Retinal pigment epithelial cell (primary cell): ENCODE measurements around the gene LRRC74B.

Experiments used
- DNase-seq: peaks from one replicate; pipeline ENCODE4 v3.0.0-alpha.2; 2010; ENCODE audit warnings: low read depth
- H3K4me3 ChIP-seq: 2 replicates; pipeline ENCODE4 v1.5.1; 2011; ENCODE audit warnings: mild to moderate bottlenecking, low read length, control low read depth, moderate library complexity
- TF ChIP-seq, protein P1 (sequence below): conservative IDR thresholded peaks from 2 replicates; pipeline ENCODE4 v1.5.1; 2011; ENCODE audit warnings: low read depth, low read length, control low read depth, inconsistent platforms

Gene LRRC74B

DNA sequence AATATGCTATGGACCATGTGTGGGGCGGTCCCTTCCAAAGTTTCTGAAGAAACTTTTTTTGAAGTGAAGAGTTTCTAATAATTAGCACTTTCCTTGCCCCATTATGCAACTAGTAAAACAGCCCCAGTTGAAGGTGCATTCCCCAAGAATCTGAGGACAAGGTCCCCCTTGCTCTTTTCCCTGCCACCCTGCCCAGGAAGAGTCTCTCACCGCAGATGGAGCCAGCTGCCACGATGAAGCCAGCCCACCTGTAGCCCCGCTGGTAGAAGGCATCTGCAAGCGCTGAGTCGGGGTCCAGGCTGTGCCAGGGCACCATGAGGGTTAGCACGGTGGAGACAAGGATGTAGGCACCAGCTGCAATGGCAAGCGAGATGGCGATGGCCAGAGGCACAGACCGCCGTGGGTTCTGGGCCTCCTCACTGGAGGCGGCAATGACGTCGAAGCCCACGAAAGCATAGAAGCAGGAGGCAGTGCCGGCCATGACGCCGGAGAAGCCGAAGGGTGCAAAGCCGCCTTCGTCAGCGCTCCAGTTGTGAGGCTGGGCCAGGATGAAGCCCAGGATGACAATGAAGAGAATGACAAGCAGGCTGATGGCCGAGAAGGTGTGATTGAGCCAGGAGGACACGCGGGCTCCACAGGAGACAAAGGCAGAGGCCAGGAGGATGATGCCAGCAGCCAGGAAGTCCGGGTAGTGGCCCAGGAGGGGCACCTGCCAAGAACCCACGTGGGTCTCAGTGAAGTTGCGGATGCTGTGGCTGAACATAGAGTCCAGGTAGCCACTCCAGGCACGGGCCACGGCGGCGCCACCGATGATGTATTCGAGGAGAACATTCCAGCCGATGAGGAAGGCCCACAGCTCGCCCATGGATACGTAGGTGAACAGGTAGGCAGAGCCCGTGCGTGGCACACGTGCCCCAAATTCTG lies 14.9 kb upstream of the LRRC74B start:
- DNase-seq: no peak
- TF ChIP-seq, protein P1, sequence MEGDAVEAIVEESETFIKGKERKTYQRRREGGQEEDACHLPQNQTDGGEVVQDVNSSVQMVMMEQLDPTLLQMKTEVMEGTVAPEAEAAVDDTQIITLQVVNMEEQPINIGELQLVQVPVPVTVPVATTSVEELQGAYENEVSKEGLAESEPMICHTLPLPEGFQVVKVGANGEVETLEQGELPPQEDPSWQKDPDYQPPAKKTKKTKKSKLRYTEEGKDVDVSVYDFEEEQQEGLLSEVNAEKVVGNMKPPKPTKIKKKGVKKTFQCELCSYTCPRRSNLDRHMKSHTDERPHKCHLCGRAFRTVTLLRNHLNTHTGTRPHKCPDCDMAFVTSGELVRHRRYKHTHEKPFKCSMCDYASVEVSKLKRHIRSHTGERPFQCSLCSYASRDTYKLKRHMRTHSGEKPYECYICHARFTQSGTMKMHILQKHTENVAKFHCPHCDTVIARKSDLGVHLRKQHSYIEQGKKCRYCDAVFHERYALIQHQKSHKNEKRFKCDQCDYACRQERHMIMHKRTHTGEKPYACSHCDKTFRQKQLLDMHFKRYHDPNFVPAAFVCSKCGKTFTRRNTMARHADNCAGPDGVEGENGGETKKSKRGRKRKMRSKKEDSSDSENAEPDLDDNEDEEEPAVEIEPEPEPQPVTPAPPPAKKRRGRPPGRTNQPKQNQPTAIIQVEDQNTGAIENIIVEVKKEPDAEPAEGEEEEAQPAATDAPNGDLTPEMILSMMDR: no peak
- no peak overlapping the region for H3K4me3 ChIP-seq

DNA sequence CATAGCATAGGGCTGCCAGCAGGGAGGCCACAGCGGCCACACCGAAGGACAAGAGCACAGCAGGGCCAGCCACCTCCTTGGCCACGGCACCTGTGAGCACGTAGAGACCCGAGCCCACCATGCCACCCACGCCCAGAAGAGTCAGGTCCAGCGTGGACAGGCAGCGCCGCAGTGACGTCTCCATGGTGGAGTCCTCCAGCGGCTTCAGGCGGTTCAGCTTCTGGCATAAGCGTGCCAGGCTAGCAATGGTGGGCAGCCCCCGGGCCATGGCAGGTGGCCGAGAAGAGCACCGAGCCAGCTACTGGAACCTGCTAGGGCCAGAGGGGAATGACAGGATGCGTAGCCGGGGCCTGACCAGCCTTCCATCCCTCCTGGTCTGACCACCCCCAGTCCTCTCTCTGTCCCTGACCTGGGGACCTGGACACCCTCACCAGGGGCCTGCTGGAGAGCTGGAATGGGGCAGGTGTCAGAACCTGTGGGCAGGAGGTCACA lies 14.2 kb upstream of the LRRC74B start:
- no peak for DNase-seq
- TF ChIP-seq, protein P1: no peak
- H3K4me3 ChIP-seq: peak overlapping the region; percentile 33

DNA sequence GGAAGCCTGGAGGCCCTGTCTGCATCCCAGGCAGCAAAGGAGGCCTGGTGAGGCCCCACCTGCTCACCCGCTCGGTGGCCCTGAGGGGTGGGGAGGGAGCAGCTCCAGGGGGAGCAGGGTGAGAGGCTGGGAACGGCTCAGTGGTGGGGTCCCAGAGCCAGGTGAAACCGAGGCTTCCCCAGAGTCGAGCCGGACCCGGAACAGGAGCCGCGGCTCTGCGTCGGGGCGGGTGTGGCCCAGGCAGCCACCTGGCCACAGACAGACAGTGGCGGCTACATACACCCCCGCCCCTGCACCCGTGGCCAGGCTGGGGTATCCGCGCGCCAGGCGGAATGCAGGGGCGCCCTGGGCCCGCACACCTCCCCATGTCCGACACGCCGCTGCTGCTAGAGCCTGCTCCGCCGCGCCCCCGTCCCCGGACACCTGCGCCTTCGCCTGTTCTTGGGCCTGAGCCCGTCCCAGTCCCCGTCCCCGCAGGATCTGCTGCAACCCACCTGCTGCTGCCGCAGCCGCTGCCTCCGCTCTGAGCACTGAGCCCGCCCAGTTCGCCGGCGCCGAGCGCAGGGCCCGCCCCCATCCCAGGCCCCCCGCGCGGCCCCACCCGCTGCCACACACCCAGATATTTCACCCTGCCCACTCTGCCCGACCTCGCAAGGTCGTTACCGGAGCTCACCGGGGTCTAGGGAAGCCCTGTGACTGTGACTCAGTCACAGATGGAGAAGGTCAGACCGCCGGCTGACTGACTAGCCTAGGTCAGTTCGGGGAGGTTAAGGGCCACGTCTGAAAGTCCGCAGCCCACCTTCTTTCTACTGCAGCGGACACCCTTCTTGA lies 13.5 kb upstream of the LRRC74B start, which contains the start of gene SLC7A4:
SLC7A4 (minus strand) TSS at position 525 of the 831 bp plus-strand sequence. CDS start 749 bp downstream, outside the sequence.
- DNase-seq: no peak
- TF ChIP-seq, protein P1: no peak
- H3K4me3 ChIP-seq: peak within 1 kb of the TSS; percentile 33

DNA sequence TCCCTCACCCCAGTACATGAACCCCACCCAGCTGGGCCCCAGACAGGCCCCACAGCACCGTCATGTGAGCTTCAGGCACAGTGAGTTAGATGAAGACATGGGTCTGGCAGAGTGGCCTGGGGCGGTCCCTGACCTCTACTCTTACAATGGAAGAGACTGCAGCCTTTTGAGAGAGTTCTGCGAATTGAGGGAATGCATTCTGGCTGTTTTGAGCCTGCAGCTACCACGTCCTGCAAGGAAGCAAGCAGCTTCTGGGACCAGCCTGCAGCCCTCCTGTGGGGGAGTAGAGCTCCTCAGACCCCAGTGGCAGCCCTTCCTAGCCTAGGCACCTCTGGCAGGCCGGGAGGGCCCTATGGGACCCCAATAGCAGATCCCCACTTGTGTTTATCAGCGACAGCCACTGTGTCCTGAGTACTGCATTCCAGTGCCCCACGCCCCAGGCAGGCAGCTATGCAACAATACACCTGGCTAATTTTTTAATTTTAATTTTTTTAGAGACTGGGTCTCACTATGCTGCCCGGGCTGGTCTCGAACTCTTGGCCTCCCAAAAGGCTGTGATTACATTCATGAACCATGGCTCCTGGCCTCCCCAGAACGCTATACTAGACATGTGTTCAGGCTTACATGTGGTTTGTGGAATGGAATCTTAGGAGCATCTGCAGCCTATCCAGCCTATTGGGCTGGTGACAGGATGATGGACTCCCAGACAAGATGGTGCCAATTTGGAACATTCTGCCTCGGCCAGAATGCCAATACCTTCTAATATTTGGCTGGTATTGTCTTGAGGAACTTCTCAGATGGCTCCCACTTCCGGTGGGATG lies 12.7 kb upstream of the LRRC74B start:
- TF ChIP-seq, protein P1: no peak
- no peak for DNase-seq
- H3K4me3 ChIP-seq: no peak overlapping the region

DNA sequence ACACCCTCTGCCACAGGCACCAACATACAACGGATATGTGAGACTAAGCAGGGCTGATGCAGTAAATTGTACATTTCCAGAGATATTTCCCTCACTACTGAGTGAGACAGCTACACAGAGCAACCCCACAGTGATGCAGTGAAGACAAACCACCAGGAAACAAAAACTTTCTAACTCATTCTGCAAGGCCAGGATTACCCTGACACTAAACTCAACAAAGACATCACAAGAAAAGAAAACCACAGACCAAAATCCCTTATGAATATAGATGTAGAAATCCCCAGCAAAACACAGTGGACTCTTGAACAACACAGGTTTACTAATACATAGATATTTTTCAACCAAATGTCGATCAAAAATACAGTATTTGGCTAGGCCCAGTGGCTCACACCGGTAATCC lies 11.9 kb upstream of the LRRC74B start:
- TF ChIP-seq, protein P1: no peak
- no peak overlapping the region for H3K4me3 ChIP-seq
- no peak for DNase-seq

DNA sequence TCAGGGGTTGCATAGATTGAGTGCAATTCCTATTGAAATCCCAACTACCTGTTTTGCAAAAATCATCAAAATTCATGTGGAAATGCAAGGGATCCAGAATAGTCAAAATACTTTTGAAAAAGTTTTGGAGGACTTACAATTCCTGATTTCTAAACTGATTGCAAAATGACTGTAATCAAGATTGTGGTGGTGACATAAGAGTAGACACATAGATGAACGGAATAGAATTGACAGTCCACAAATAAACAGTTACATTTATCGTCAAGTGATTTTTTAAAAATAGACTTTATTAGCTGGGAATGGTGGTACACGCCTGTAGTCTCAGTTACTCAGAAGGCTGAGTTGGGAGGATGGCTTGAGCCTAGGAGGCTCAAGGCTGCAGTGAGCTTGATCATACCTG lies 10.8 kb upstream of the LRRC74B start:
- no peak for DNase-seq
- H3K4me3 ChIP-seq: no peak overlapping the region
- TF ChIP-seq, protein P1: no peak
